GM18498 (cell line): Measurements from ENCODE around the gene PLXNB2.

Experiments
- ATAC-seq: cut with Tn5 transposase; IDR thresholded peaks from one replicate; pipeline ENCODE4 v1.9.1; 2021; ENCODE audit warnings: mild to moderate bottlenecking, moderate library complexity; ENCODE audit not compliant: unreplicated experiment

PLXNB2 gene

DNA sequence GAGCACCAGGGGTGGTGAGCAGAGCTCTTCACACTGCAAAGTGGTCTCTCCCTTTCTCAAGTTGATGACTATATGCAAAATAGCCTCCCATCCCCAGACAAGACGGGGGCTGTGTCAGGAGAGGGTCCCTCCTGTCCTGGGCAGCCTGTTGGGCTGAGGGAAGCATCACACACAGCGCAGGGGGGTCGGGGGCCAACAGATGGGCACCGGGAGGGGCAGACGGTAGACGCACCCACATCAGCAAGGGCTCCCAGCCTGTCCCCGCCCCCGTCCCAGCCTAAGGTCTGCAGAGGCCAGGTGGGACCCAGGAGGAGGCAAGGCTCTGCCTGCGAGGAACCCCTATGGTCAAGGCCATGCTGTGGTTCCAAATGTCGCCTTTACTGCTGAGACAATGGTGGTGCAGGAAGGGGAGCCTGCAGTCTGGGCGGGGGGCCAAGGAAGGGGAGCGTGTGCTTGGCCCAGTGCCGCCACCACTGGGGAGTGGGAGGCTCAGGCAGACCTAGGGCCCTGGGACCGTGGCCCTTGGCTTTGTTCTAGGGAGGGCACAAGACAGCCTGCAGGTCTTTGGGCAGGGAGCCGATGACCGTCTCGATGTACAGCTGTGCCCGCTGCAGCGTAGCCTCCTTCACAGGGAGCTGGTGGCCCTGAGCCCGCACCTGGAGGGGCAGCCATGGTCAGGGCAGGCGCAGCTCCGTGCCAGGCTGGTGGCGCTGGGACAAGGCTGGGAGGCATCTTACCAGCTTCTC is 4.3 kb upstream of the PLXNB2 start:
- no peak for ATAC-seq

DNA sequence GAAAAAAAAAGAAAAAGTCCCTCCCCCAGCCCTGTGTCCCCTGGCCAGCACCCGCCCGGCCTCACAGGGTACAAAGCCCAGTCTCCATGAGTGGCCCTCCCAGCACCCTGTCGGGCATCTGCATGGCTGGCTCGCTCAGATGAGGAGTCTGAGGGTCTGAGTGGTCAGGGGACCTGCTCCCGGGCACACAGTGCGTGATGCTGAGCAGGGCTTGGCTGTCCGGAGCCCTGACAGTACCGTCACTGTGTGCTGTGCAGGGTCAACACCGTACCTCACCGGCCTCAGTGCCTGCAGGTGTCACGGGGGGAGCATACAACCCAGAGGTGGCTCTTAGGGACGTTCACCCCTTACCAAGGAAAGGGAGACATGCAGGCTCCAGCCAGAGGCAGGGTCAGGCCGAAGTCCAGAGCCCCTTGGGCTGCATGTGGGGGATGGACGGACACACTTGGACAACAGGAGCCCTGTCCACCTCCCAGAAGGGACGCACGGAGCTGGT is 3.6 kb upstream of the PLXNB2 start:
- ATAC-seq = no peak

DNA sequence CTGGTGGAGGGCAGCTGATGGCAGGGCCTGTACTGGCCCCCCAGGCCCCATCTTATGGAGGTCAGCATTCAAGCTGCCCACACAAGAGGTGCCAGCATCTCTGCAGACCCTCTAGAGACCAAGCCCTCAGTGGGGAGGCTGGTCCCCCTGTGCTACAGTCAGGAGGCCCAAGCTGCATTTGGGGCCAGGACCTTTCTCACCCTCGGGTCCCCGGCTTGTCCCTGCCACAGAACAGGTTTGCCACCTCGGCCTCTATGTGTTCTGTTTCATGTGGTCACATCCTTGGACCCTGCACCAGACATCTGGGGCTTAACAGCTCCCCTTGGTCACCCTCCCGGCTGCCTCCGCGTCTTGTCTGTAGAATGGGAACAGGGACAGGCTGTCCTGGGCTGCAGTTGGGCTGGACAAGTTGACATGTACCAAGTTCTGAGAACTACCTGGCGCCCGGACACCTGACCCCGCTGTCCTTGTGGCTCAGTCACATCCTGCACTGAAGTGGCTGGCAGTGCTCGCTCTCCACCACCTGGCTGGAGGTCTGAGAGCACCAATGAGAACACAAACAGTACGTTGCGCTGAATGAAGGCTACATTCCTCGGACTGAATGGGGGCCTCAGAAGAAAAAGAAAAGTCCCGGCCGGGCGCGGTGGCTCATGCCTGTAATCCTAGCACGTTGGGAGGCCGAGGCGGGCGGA is 2.7 kb upstream of the PLXNB2 start:
- ATAC-seq = no peak

DNA sequence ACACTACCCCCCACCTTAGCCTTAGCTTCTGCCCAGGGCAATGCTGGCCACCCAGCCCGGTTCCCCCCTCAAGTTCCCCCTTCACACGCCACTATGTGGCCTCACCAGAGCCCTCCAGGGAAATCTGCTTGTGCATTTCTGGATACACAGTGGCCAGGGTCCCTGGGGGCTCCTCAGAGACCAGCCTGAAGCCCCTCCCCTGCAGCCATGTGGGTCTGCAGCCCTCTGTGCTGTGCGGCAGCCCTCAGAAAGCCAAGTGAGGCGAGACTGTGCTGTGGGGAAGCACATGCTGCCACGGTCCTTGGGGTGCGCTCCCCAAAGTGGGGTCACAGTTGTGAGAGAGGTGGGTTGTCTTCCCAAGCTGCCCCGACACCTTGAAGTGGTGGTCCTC is 2.1 kb upstream of the PLXNB2 start:
- ATAC-seq = no peak

GRCh38 chr22:50308986-50309600 is 1.6 kb upstream of the PLXNB2 start:
- ATAC-seq = no peak

DNA sequence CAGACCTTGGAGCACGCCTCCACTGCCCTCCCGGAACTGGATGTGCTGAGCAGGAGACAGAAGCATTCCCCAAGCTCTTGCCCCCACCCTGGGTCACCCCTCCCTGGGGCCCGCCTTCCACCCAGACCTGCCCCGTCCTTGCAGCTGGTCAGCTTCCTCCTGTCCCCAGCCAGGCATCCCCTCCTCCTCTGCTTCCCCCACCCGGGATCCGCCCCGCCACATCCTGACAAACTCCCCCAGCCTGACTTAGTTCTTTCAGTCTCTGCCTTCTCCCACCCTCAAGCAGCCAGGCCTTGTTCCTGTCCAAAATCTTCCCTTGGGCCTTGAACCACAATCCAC is 1.1 kb upstream of the PLXNB2 start:
- no peak for ATAC-seq

DNA sequence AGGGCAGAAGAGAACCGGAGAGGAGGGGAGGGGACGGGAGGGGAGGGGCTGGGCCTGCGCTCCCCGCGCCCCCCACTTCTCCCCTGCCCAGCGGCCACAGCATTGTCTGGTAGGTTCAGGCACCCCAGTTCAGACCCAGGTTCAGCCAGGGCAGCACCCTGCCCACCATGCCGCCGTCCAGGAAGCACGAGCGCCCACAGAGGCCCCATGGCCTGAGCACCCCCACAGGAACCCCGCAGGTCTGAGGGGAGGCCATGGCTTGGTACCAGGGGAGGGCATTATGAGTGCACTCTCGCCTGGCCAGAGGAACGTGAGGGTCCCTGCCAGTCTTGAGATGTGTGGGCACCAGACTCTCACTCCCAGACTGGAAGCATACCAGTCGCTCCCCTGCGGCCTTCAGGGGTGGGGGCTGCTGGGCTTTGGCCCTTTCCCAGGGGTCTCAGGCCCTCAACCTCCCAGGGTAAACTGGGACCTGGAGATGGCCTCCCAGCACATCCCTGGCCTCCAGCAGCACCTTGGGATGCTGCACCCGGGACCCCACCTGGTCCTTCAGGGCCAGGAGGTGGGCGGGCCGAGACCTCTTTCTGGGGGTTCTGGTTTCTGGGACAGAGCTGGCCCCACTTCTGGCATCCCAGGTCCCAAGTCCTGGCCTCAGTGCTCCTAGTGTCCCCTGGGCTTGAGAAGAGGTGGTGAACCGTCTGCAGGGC is 597 bp upstream of the PLXNB2 start:
- ATAC-seq = no peak

GRCh38 chr22:50305923-50306566 is 1.4 kb downstream of the PLXNB2 start:
- ATAC-seq = no peak

DNA sequence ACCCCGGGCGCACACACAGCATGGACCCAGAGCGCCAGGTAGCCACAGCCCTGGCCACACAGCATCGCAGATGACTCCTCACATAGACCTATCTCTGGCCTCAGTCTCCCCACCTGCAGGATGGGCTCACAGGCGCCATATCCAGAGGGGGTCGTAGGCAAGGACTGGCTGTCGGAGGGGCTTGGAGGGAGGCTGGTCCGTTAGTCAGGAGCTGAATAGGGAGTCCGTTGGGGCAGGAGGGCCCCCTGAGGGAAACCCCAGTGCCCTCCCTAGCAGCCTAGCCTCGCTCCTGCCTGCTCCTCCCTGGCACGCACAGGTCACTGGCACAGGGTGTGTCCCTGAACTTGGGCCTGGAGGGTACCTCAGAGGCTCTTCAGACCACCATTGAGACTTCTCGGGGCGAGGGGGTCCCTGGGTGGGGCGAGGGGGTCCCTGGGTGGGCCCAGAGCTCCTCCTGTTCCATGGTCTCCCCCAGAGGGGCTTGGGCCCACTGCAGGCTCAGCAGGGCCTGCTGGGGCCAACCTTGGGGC is 2.0 kb downstream of the PLXNB2 start:
- ATAC-seq = no peak

GRCh38 chr22:50304528-50305392 is 2.7 kb downstream of the PLXNB2 start:
- no peak for ATAC-seq

- ATAC-seq = no peak
Measured at GRCh38 chr22:50303848-50304527, 3.5 kb downstream of the PLXNB2 start.

DNA sequence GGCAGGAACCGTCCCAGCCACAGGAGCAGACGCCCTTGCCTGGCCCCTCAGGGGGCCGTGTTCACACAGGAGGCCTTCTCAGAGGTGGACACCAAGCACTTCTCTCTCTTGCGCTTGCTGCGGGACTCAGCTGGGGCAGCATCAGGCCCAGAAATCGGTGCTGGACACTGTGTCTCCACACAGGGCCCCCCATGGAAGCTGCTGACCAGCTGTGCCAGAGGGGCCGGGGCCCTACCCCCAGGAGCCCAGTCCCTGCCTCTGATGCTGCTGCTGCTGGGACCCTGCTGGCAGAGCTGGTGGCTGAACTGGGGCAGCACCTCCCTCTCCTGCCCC is 4.0 kb downstream of the PLXNB2 start:
- ATAC-seq = no peak

DNA sequence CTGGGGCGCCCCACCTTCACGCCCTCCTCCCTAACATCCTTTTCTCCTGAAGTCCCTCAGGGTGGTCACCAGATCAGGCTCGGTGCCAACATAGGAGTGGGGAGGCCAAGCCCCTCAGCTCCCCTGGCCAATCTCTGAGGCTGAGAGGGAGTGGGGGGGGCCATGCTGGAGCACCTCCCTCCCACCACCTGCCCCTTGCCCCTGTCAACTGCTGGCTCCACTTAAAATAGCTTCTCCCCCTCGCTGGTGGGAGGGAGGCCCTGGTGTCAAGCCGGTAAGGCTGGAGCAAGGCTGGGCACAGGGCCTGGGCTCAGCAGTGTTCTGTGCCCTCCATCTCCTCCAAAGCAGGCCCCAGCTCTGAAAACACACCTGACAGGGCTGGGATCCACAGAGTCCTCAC is 4.9 kb downstream of the PLXNB2 start:
- ATAC-seq = no peak

DNA sequence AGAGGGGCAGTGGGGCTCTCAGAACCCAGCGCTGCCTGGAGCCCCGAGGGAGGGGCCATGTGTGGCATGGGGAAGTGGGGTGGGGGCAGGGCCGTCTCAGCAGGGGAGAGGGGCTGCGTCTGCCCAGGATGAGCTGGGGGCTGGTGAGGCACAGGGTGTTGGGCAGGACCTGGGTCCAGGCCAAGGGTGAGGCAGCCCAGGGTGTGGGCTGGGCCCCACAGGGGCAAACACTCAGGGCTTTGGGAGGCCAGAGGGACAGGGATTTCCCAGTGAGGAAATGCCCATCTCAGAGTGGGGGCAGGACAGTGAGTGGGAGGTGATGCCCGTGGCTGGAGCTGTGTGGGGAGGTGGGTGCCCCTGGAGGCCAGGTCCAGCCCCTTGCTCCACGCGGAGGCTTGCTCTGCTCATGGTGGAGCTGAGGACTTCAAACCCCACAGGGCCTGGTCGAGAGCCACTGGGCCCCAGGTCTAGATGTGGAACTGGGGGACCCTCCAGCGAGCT is 5.4 kb downstream of the PLXNB2 start:
- ATAC-seq = no peak

GRCh38 chr22:50301581-50301991 is 5.9 kb downstream of the PLXNB2 start:
- no peak for ATAC-seq

- no peak for ATAC-seq
Measured at GRCh38 chr22:50300620-50301257, 6.7 kb downstream of the PLXNB2 start.

DNA sequence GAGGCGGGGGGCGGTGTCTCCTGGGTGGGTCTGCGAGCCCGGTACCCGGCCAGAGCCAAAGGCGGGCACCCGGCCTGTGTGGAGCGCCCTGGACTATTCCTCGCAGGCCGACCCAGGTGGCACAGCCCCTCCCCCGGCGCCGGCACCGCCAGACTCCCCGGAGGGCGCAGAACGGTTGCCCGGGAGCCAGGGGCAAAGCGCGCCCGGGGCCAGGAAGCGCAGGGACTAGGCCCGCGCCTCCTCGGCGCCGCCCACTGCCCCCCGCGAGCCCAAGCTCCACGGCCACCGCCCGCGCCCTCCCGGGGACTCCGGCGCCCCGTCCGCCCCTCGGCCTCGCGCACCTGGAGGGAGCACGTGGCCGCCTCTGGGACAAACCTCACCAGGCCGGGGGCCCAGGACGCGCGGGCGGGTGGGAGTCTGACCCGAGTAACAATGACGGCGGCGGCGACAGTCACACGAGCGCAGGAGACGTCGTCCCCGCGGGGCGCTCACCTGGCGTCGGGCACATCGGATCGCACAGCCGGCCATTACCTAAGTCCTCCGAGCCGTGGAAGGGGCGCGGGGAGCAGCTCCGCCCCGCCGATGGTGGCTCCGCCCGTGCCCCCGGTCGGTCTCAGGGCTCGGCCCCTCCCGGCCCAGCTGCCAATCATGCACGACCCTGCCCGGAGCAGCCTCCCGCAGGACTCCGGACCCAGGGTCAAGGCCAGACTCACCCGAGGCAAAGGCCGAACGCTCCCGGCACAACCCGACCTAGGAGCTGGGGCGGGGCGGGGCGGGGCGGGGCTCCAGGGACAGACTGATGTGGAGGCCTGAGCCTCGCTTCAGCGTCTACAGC is 7.4 kb downstream of the PLXNB2 start:
- no peak for ATAC-seq
